Testis (tissue), 2 donors: ENCODE data around the gene UTP15.

Experiments used
- CTCF ChIP-seq, 3 experiments: fragments of 450-650 bp in 2 of 3; fragments of 200-600 bp in 1 of 3; sonication (generic) in 1 of 3; IDR thresholded peaks; one replicate each; pipeline ENCODE4 v1.5.1; 2016 to 2019; ENCODE audit warnings: antibody characterized with exemption in 3 of 3, mild to moderate bottlenecking in 2 of 3, moderate library complexity in 1 of 3
- POLR2A ChIP-seq: fragments of 450-650 bp; IDR thresholded peaks from one replicate; pipeline ENCODE4 v1.6.1; 2017; ENCODE audit warnings: antibody characterized with exemption, mild to moderate bottlenecking, moderate library complexity

- no peak for TF ChIP-seq CTCF (IDR thresholded peaks at IDR 0.05)
- no peak for TF ChIP-seq POLR2A
Measured at GRCh38 chr5:73606206-73606753, 40.7 kb downstream of the UTP15 start.
